Stimulated activated CD8-positive, alpha-beta memory T cell treated with anti-CD3 and anti-CD28 coated beads, Interleukin-7, amount 100 ng/mL, for 48 hours (primary cell): ENCODE data around the gene NUDT4B.
"Not testable (repeated sequence)": the region's sequence is repeated elsewhere in the genome, so short reads cannot be mapped to it uniquely, and the experiment has no call there.

Source experiments
- DNase-seq, 2 donors: peaks; one replicate each; pipeline ENCODE4 v3.0.0-alpha.2; 2020; ENCODE audit warnings: low read depth in 1 of 2; ENCODE audit errors: extremely low read depth in 1 of 2

The NUDT4B gene

GRCh38 chr1:148748563-148749334 is at the start of gene NUDT4B:
NUDT4B (plus strand) TSS chr1:148748774; CDS start chr1:148748953, 179 bp downstream.
- not testable (repeated sequence) for DNase-seq

- not testable (repeated sequence) for DNase-seq
These were observed 49.2 kb upstream of the NUDT4B start for GRCh38 chr1:148699357-148699756.

GRCh38 chr1:148702242-148702641 is 46.3 kb upstream of the NUDT4B start:
- not testable (repeated sequence) for DNase-seq

- not testable (repeated sequence) for DNase-seq
These were observed 44.5 kb upstream of the NUDT4B start for GRCh38 chr1:148703973-148704591.

GRCh38 chr1:148705316-148705948 is 43.1 kb upstream of the NUDT4B start:
- DNase-seq: not testable (repeated sequence)

- DNase-seq: not testable (repeated sequence)
These were observed 39.7 kb upstream of the NUDT4B start for GRCh38 chr1:148708779-148709333.

GRCh38 chr1:148710772-148711523 is 37.6 kb upstream of the NUDT4B start:
- not testable (repeated sequence) for DNase-seq

GRCh38 chr1:148712353-148712752 is 36.2 kb upstream of the NUDT4B start:
- not testable (repeated sequence) for DNase-seq

GRCh38 chr1:148715518-148715917 is 33.1 kb upstream of the NUDT4B start:
- DNase-seq: not testable (repeated sequence)

GRCh38 chr1:148716966-148717520 is 31.5 kb upstream of the NUDT4B start:
- DNase-seq: not testable (repeated sequence)

- DNase-seq: not testable (repeated sequence)
These were observed 27.7 kb upstream of the NUDT4B start for GRCh38 chr1:148720918-148721317.

- DNase-seq: not testable (repeated sequence)
These were observed 25.8 kb upstream of the NUDT4B start for GRCh38 chr1:148722758-148723157.

- DNase-seq: not testable (repeated sequence)
These were observed 25.1 kb upstream of the NUDT4B start for GRCh38 chr1:148723515-148723914.

- DNase-seq: not testable (repeated sequence)
These were observed 23.7 kb upstream of the NUDT4B start for GRCh38 chr1:148724872-148725271.

GRCh38 chr1:148727862-148728261 is 20.7 kb upstream of the NUDT4B start:
- not testable (repeated sequence) for DNase-seq

GRCh38 chr1:148729128-148729527 is 19.4 kb upstream of the NUDT4B start:
- not testable (repeated sequence) for DNase-seq

- DNase-seq: not testable (repeated sequence)
These were observed 19.0 kb upstream of the NUDT4B start for GRCh38 chr1:148729541-148729940.

- DNase-seq: not testable (repeated sequence)
These were observed 16.3 kb upstream of the NUDT4B start for GRCh38 chr1:148732277-148732676.

GRCh38 chr1:148733585-148734310 is 14.8 kb upstream of the NUDT4B start:
- DNase-seq: not testable (repeated sequence)

- not testable (repeated sequence) for DNase-seq
These were observed 14.3 kb upstream of the NUDT4B start for GRCh38 chr1:148734311-148734662.
